ENCODE measurements around the gene AGBL3. TPM values are rescaled to one million over a fixed set of nuclear protein-coding genes. Genes with fewer than 3 reads are reported as not detected.

Gene AGBL3
- total and polyA plus RNA-seq, 9 of the 15 experiments (the other 6 are each of a cell fraction or from before 2014, with no cell fraction given), result 0.54 to 2.9 (median 1.7) TPM

DNA sequence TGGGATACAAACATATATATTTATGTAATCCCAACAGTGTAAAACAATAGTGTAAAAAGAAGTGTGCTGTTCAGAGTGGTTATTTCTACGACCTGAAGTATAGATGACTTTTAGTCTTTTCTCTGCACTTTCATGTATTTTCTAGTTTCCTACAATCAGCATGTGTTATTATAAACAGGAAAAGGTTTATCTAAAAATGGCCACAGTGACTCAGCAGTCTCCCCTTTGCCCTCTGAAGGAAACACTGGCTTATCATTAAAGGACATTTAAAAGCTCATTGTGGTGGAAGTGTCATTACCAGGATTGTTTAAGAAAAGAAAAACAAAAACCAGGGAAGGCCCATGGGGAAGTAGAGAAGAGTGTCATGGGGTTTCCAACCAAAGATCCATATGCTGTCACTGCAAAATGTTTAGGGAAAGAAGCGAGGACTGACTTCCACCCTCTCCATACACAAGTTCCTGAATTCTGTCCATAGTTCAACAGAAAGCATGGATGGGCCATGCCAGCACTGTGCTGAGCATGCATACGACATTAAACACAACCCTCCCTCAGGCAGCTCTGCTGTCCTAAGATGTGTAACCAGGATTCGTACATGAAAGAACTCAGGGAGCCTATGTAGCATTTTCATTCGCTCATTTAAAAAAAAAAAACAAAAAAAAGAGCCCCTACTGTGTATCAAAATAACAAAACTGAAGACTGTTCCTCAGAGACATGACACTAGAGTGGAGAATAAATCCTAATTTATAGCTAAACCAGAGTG is 174.0 kb downstream of the AGBL3 start (continued):
- no peak for TF ChIP-seq ID3 (CRISPR knock-in tag; IDR thresholded peaks at IDR 0.05)
- peak; percentile 88 for TF ChIP-seq ID3 (tag; IDR thresholded peaks at IDR 0.05)
- TF ChIP-seq BRCA1 (IDR thresholded peaks at IDR 0.05), result no peak
- no peak for TF ChIP-seq BRCA1 (CRISPR knock-in tag; IDR thresholded peaks at IDR 0.05)
- peak; percentile 44; the same call in 1 of the 2 replicates for TF ChIP-seq MBD2 (IDR thresholded peaks at IDR 0.05; ENCODE audit: borderline replicate concordance, low read depth)
- TF ChIP-seq DMBX1 (CRISPR knock-in tag; IDR thresholded peaks at IDR 0.05; ENCODE audit: borderline replicate concordance), result no peak; the same call in none of the 2 replicates
- TF ChIP-seq NCOR1 (IDR thresholded peaks at IDR 0.05), result peak; percentile 82
- no peak for TF ChIP-seq ZNF274 (IDR thresholded peaks at IDR 0.05; ENCODE audit: borderline replicate concordance, low read depth, low read length)
- TF ChIP-seq NFXL1 (CRISPR knock-in tag; IDR thresholded peaks at IDR 0.05), result no peak
- no peak for TF ChIP-seq ZNF143 (CRISPR knock-in tag; IDR thresholded peaks at IDR 0.05)
- TF ChIP-seq DIDO1 (tag; IDR thresholded peaks at IDR 0.05; ENCODE audit: low read depth), result no peak
- no peak for TF ChIP-seq ZEB2 (IDR thresholded peaks at IDR 0.05)
- no peak for TF ChIP-seq ZNF511 (CRISPR knock-in tag; IDR thresholded peaks at IDR 0.05)
- TF ChIP-seq VEZF1 (CRISPR knock-in tag; IDR thresholded peaks at IDR 0.05), result peak; percentile 46
- TF ChIP-seq ZNF263 (CRISPR knock-in tag; IDR thresholded peaks at IDR 0.05; ENCODE audit: borderline replicate concordance), result no peak
- peak; percentile 37; the same call in 1 of the 2 replicates for TF ChIP-seq RAD51 (IDR thresholded peaks at IDR 0.05; ENCODE audit: borderline replicate concordance, low read depth)
- TF ChIP-seq EP300 (IDR thresholded peaks at IDR 0.05; ENCODE audit: low read length), result peak; percentile 93
- no peak for TF ChIP-seq THAP7 (CRISPR knock-in tag; IDR thresholded peaks at IDR 0.05)
- peak in 1 of 2 experiments; percentile 48 for TF ChIP-seq NCOA2 (IDR thresholded peaks at IDR 0.05; ENCODE audit: partially characterized antibody in 2 of 2)
